ENCODE measurements around the gene RUBCN. TPM values are rescaled to one million over a fixed set of nuclear protein-coding genes. Genes with fewer than 3 reads are reported as not detected.
"Not testable (repeated sequence)": the region's sequence is repeated elsewhere in the genome, so short reads cannot be mapped to it uniquely, and the experiment has no call there.

The RUBCN gene
- total and polyA plus RNA-seq, 2 donors, result 7.9 to 14.6 TPM

DNA sequence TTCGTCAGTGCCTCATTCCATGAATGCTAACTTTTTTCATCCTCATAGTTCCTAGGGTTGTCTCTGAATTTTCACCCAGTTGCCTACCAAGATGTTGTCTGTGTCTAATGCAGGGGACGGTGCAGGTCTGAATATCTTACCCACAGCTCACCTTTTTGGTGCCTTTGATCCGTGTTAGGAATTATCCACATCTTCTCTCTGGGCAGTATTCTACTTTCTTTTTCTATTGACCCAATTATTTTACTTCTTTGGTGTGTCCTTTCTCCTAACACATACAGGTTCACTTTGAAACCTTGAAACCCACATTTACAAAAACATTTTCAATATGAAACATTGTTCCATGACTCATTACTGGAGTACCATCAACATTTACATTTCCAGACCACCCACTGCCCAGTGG is 80.6 kb downstream of the RUBCN start:
- H3K36me3 ChIP-seq (ENCODE audit: insufficient read depth); DNase-seq (ENCODE audit: extremely low spot score); H3K4me3 ChIP-seq (ENCODE audit: low read depth, low read length); H3K27ac ChIP-seq (ENCODE audit: low read depth); H3K4me1 ChIP-seq (ENCODE audit: insufficient read depth): not testable (repeated sequence)
- 92% methylated on average over 2 of the region's 3 CpGs for WGBS

DNA sequence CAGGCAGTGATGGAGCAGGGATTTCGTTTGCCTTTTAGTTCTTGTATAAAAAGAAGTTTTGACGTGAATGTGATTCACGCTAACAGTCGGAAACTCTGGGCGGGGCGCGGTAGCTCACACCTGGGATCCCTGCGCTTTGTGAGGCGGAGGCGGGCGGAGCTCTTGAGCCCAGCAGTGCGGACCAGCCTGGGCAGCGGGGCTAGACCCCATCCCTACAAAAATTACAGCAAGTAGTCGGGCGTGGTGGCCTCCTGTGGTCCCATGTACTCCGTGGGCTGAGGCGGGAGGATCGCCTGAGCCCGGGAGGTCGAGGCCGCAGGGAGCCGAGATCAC is 81.7 kb downstream of the RUBCN start:
- WGBS, result 2% methylated on average over 8 of the region's 22 CpGs
- DNase-seq (ENCODE audit: extremely low spot score); H3K4me1 ChIP-seq (ENCODE audit: insufficient read depth); H3K4me3 ChIP-seq (ENCODE audit: low read depth, low read length); H3K36me3 ChIP-seq (ENCODE audit: insufficient read depth); H3K27ac ChIP-seq (ENCODE audit: low read depth): not testable (repeated sequence)

DNA sequence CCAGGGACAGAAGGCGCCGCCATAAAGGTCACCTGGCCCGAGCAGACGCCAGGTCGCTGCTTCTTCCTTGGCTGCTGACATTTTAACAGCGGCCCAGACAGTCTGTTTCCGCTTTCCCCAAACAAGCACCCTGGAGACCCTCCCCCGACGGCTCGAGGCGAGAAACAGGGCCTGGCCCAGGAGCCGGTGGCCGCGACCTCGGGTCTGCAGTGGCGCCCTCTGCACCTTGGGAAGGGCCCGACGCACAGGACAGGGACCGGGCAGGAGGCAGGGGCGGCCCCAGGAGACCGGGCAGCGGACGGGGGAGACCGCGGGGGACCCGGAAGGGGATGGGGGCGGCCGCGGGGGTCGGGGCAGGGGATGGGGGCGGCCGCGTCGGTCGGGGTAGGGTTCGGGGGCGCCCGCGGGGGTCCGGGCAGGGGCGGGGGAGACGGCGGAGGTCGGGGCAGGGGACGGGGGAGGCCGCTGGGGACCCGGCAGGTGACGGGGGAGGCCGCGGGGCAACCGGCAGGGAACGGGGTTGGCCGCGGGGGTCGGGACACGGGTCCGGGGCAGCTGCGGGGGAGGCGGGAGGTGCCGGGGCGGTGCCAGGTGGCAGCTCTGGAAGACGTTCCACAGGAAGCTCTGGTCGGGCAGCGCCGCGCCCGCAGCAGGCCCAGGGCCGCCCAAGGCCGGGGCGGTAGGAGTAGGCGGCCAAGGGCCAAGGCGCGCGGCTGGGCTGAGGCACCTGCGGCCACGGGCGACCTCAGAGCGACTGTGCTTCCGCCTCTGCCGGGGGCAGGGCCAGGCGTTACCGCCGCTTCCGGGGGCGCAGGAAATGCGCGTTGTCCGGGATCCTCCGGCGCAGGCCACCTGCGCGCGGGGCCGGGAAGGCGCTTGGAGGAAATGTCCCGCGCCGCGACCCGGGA is 82.4 kb downstream of the RUBCN start:
- 12% methylated on average over 17 of the region's 100 CpGs for WGBS
- H3K4me3 ChIP-seq (ENCODE audit: low read depth, low read length); H3K4me1 ChIP-seq (ENCODE audit: insufficient read depth); DNase-seq (ENCODE audit: extremely low spot score); H3K36me3 ChIP-seq (ENCODE audit: insufficient read depth): not testable (repeated sequence)
- peak overlapping the region; percentile 60 for H3K27ac ChIP-seq (ENCODE audit: low read depth)

DNA sequence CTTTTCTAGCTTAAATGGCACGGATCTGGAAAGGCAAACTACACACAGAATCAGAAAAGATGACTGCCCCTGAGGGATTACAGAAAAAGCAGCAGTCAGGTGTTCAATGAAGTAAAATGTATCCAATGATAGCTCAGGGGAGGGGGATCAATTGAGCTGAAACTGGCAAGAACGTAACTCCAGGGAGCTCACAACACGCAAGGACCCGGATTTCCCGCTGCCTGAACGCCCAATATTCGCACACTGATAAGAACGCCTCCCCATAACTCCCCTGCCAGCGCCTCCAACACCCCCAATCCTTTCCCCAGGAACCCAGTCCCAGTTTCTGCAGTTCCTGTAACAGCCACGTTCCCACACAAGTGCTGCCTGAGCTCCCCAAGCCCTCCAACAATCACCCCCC is 83.8 kb downstream of the RUBCN start:
- not testable (repeated sequence) for H3K36me3 ChIP-seq (ENCODE audit: insufficient read depth); DNase-seq (ENCODE audit: extremely low spot score); H3K4me3 ChIP-seq (ENCODE audit: low read depth, low read length); H3K4me1 ChIP-seq (ENCODE audit: insufficient read depth); H3K27ac ChIP-seq (ENCODE audit: low read depth)
- 45% methylated on average over 1 of the region's 10 CpGs for WGBS

DNA sequence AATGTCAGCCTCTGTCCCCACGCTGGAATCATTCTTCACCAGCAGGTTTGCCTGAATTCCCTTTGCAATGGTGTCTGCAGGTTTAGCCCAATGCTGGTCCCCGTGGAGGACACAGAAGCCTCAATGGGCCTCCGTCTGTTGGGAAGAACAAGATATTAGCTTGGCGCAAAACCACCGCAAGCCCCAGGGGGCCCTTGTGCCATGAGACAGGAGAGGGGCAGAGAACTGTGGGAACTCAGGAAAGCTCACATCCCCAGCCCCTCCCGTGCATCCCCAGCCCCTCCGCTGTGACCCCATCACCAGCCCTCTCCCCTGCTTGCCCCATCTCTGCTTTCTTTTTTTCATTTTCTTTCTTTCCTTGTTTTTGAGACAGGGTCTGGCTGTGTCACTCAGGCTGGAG is 89.1 kb downstream of the RUBCN start:
- not testable (repeated sequence) for H3K4me3 ChIP-seq (ENCODE audit: low read depth, low read length); H3K36me3 ChIP-seq (ENCODE audit: insufficient read depth); H3K4me1 ChIP-seq (ENCODE audit: insufficient read depth); H3K27ac ChIP-seq (ENCODE audit: low read depth); DNase-seq (ENCODE audit: extremely low spot score)
- WGBS, result 96% methylated on average over 6 of the region's 7 CpGs

DNA sequence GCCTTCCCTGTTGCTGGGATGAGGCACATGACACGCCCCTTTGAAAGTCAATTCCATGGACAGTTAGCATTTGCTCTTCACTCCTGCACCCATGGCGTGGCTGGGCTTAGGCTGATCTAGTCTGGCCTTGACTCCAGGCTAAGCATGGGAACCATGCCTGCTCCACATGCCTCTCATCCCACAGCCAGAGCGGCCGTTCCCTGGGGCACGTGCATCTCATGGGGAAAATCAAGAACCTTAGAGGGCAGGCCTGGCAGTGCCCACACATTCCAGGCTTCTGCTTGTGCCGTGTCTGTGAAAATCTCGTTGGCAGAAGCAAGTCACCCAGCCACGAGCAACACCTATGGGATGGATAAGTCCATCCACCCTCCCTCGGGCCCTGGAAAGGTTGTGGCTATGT is 89.5 kb downstream of the RUBCN start:
- H3K4me1 ChIP-seq (ENCODE audit: insufficient read depth); H3K36me3 ChIP-seq (ENCODE audit: insufficient read depth); H3K4me3 ChIP-seq (ENCODE audit: low read depth, low read length); DNase-seq (ENCODE audit: extremely low spot score); H3K27ac ChIP-seq (ENCODE audit: low read depth): not testable (repeated sequence)
- 95% methylated on average over 8 of the region's 9 CpGs for WGBS

DNA sequence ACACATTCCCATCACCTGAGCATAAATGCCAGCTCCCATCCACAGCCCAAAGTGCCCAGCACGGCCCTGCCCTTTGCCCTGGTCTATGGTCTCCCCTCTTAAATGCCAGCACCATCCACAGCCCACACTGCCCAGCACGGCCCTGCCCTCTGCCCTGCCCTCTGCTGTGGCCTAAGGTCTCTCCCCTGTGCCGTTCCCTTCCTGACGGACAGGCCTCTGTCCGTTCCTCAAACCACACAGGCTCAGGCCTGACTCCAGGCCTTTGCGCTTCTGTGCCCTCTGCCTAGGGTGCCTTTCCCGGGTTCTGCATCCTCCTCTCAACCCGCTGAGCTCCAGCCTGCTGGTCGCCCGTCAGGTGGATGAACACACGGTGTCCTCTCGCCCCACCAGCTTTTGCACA is 90.4 kb downstream of the RUBCN start:
- not testable (repeated sequence) for H3K27ac ChIP-seq (ENCODE audit: low read depth); H3K4me3 ChIP-seq (ENCODE audit: low read depth, low read length); DNase-seq (ENCODE audit: extremely low spot score); H3K4me1 ChIP-seq (ENCODE audit: insufficient read depth); H3K36me3 ChIP-seq (ENCODE audit: insufficient read depth)
- 90% methylated on average over 12 of the region's 12 CpGs for WGBS

DNA sequence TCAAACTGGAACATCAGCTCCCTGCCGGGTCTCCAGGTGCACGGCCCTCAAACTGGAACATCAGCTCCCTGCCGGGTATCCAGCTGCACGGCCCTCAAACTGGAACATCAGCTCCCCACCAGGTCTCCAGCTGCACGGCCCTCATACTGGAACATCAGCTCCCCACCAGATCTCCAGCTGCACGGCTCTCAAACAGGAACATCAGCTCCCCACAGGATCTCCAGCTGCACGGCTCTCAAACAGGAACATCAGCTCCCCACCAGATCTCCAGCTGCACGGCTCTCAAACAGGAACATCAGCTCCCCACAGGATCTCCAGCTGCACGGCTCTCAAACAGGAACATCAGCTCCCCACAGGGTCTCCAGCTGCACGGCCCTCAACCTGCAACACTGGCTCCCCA is 99.1 kb downstream of the RUBCN start:
- H3K4me1 ChIP-seq (ENCODE audit: insufficient read depth); H3K4me3 ChIP-seq (ENCODE audit: low read depth, low read length); DNase-seq (ENCODE audit: extremely low spot score); H3K27ac ChIP-seq (ENCODE audit: low read depth); H3K36me3 ChIP-seq (ENCODE audit: insufficient read depth): not testable (repeated sequence)
- WGBS, result 87% methylated on average over 10 of the region's 10 CpGs

DNA sequence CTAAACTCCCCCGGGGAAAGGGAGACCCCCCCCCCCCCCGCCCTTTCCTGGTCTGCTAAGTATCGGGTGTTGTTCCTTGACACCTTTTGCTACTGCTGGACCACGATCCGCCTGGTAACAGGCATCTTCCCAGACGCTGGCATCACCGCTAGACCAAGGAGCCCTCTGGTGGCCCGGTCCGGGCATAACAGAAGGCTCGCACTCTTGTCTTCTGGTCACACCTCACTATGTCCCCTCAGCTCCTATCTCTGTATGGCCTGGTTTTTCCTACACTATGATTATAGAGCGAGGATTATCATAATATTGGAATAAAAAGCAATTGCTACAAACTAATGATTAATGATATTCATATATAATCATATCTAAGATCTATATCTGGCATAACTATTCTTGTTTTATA is 104.7 kb downstream of the RUBCN start:
- DNase-seq (ENCODE audit: extremely low spot score); H3K36me3 ChIP-seq (ENCODE audit: insufficient read depth); H3K27ac ChIP-seq (ENCODE audit: low read depth); H3K4me3 ChIP-seq (ENCODE audit: low read depth, low read length); H3K4me1 ChIP-seq (ENCODE audit: insufficient read depth): not testable (repeated sequence)
- 27% methylated on average over 10 of the region's 11 CpGs for WGBS

DNA sequence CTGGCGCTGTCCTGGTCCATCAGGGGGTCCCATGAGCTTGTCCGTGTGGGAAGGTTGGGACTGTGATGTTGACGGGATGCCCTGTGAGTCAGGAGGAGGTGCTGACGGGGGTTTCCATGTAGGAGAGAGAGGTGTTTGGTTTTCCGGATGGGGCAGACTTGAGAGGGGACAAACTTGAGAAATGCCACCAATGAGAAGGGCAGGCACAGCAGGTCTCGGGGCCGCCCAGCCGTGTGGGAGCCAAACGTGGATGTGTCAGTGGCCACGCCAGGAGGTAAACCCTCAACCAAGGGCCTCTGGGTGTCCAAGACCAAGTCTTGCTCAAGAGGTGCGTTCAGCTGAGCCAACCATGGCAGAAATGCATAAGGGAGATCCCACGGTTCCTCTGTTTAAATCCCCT is 105.9 kb downstream of the RUBCN start:
- H3K4me1 ChIP-seq (ENCODE audit: insufficient read depth); H3K27ac ChIP-seq (ENCODE audit: low read depth); DNase-seq (ENCODE audit: extremely low spot score); H3K36me3 ChIP-seq (ENCODE audit: insufficient read depth); H3K4me3 ChIP-seq (ENCODE audit: low read depth, low read length): not testable (repeated sequence)
- 87% methylated on average over 12 of the region's 12 CpGs for WGBS

DNA sequence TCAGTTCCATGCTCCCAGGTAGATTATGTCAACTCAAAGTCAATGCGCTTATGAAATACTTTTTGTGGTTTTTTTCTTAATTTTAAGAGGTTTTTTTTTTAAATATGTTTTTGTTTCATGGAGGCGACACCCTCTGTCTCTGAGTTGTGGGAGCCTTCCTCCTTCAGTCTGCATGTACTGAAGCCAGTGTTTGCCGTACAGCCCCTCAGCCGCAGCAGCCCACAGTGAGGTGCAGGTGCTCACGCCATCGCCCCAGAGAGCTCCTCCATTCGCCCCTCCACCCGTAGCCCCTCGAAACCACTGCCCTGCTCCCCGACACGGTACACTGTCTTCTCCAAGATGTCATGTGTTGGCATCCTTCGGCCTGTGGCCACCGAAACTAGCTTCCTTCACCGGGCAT is 107.4 kb downstream of the RUBCN start:
- H3K4me1 ChIP-seq (ENCODE audit: insufficient read depth); H3K36me3 ChIP-seq (ENCODE audit: insufficient read depth); H3K27ac ChIP-seq (ENCODE audit: low read depth); DNase-seq (ENCODE audit: extremely low spot score); H3K4me3 ChIP-seq (ENCODE audit: low read depth, low read length): not testable (repeated sequence)
- 94% methylated on average over 9 of the region's 14 CpGs for WGBS

DNA sequence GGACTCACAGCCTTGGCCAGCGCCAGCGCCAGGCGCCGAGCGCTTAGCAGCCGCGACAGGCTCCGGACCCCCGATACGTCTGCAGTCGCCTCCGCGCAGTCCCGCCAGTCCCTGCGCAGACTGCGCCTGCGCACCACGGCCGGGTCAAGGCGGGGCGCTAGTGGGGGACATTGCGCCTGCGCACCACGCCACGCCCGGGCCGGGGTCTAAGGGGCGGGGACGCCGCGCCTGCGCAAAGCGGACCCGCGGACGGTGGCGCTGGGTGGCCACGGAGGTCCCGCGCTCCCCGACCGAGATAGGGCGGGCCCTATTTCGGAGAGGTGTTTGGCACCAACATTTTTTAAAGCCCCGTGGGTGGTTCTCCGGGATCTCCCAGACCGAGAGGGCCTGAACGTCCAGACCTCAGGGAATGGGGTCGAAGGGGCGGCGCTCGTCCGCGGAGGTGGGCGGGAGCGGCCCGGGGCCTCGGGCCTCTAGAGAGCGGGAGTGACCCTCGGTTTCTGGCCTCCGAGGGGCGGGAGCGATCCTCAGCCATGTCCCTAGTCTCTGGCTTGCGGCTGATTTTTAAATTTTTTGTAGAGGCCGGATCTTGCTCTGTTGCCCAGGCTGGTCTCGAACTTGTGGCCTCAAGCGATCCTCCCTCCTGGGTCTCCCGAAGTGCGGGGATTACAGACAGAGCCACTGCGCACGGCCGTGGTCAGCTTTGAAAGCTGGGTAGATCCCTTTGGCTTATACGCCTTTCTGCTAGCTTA is 108.8 kb downstream of the RUBCN start:
- H3K4me3 ChIP-seq (ENCODE audit: low read depth, low read length), result peak overlapping the region; percentile 51
- H3K36me3 ChIP-seq (ENCODE audit: insufficient read depth); DNase-seq (ENCODE audit: extremely low spot score); H3K4me1 ChIP-seq (ENCODE audit: insufficient read depth): not testable (repeated sequence)
- 3% methylated on average over 73 of the region's 73 CpGs for WGBS
- H3K27ac ChIP-seq (ENCODE audit: low read depth), result peak overlapping the region; percentile 55

DNA sequence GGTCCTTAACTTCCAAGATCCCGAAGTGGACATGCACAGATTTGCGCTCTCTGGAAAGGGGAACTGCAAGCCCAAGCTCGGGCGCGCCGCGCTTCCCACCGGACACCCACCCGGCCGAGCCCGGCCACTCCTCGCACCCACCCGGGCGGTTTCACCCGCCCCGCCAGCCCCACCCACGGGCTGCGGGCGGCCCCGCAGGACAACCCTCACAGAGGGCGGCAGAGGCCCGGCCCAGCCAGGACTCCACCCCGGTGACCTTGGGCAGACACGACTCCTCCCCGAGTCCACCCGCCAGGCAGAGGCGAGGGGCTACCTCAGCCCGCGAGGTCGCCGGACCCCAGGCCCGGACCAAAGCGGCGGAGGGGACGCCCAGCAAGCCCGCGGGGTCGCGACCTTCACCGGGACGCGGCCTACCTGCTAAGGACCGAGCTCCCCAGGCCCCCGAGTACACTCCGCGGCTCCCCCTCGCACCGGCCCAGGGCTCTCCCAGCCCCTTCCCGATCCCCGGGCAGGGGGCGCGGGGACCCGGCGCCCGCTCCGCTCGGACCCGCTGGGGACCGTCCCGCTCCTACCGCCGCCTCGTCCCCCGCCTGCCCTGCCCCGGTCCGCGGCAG is 109.4 kb downstream of the RUBCN start:
- Histone ChIP-seq H3K4me3 (ENCODE audit: low read depth, low read length) (peak overlapping the region; percentile 51), H3K27ac (ENCODE audit: low read depth) (peak overlapping the region; percentile 55)
- DNase-seq (ENCODE audit: extremely low spot score); H3K4me1 ChIP-seq (ENCODE audit: insufficient read depth); H3K36me3 ChIP-seq (ENCODE audit: insufficient read depth): not testable (repeated sequence)
- 0% methylated on average over 19 of the region's 67 CpGs for WGBS
